Keratinocyte (primary cell): ENCODE measurements around the gene LCA5.

Experiments used
- EZH2 ChIP-seq: IDR thresholded peaks from one replicate; pipeline ENCODE4 v1.6.1; 2012; ENCODE audit warnings: inconsistent platforms, mild to moderate bottlenecking, low read length, moderate library complexity
- TF ChIP-seq, protein P1 (sequence below), 3 experiments: IDR thresholded peaks in 1 of 3; conservative IDR thresholded peaks in 1 of 3; optimal IDR thresholded peaks in 1 of 3; 2 replicates in 2 of 3; 3 replicates in 1 of 3; pipeline versions ENCODE3 to v1.5.1; 2011; ENCODE audit warnings: low read length in 3 of 3, mild to moderate bottlenecking in 3 of 3, moderate library complexity in 2 of 3, control low read depth in 1 of 3, inconsistent platforms in 1 of 3; ENCODE audit not compliant: insufficient read depth in 2 of 3; ENCODE audit errors: extremely low read depth in 1 of 3

DNA sequence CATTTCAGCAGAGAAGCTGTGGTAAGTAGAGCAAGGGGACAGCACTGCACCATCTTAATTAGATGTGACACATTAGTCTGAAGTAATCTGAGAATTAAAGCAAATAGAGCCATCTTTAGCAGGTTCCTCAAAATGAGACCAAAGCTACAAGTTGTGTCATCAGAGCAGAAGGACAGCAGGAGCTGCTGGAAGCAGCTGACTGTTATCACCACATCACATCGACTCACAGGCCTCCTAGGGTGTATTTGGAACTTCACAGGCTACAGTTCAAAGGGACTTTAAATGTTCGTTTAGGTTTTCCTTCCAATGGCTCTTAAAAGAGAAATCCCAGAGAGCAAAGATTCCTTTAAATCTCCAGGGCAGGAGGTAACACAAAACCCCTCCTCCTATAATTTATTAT, 69.5 kb downstream of the LCA5 start:
- TF ChIP-seq, protein P1, sequence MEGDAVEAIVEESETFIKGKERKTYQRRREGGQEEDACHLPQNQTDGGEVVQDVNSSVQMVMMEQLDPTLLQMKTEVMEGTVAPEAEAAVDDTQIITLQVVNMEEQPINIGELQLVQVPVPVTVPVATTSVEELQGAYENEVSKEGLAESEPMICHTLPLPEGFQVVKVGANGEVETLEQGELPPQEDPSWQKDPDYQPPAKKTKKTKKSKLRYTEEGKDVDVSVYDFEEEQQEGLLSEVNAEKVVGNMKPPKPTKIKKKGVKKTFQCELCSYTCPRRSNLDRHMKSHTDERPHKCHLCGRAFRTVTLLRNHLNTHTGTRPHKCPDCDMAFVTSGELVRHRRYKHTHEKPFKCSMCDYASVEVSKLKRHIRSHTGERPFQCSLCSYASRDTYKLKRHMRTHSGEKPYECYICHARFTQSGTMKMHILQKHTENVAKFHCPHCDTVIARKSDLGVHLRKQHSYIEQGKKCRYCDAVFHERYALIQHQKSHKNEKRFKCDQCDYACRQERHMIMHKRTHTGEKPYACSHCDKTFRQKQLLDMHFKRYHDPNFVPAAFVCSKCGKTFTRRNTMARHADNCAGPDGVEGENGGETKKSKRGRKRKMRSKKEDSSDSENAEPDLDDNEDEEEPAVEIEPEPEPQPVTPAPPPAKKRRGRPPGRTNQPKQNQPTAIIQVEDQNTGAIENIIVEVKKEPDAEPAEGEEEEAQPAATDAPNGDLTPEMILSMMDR (optimal IDR thresholded peaks at IDR 0.05 in 1 of 3, IDR thresholded peaks at IDR 0.05 in 1 of 3, conservative IDR thresholded peaks at IDR 0.05 in 1 of 3; ENCODE audit: extremely low read depth in 1 of 3, insufficient read depth in 2 of 3, low read length in 3 of 3): no peak
- TF ChIP-seq EZH2: no peak
